Measurements from ENCODE around the gene P2RX6. TPM values are rescaled to one million over a fixed set of nuclear protein-coding genes. Genes with fewer than 3 reads are reported as not detected.
"Not testable (repeated sequence)": the region's sequence is repeated elsewhere in the genome, so short reads cannot be mapped to it uniquely, and the experiment has no call there.

P2RX6 gene
- 0.12 and 0.44 TPM in 2 replicates for total RNA-seq

DNA sequence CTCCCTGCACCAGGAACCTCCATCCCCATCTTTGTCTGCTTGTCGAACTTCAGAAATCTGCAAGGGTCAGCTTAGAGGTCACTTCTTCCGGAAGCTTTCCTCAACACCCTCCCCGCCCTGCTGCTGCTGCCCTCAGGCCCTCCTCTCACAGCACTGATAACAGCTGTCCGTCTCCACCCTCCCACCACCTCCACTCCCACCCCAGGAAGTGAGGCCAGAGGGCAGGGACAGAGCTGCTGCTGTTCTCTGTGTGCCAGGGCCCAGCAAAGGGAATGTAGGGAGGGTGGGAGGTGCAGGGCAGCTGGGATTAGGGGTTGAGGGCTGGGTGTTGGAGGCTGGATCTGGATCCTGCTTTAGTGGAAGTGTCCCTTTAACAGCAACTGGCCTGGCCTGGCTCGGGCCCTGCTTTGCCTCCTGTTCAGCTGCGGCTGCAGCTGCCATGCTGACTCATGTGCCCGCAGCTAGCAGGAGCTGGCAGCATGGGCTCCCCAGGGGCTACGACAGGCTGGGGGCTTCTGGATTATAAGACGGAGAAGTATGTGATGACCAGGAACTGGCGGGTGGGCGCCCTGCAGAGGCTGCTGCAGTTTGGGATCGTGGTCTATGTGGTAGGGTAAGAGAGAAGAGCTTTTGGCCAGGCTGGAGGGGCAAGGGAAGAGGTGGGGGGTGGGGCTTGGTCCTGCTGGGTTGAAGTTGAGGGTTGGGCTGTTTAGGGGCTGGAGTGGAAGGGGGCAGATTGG, at the start of gene P2RX6:
TSS of gene P2RX6 (plus strand) at position 440 of the 740 bp plus-strand sequence. CDS start at position 450, 10 bp downstream.
- intact Hi-C loops (cut with micrococcal nuclease) = loop anchor here (1.0 to 10.0 kb wide), 3 partner anchors 13 to 50 kb away; partner anchors contain the start of genes AIFM3, LZTR1 and THAP7

DNA sequence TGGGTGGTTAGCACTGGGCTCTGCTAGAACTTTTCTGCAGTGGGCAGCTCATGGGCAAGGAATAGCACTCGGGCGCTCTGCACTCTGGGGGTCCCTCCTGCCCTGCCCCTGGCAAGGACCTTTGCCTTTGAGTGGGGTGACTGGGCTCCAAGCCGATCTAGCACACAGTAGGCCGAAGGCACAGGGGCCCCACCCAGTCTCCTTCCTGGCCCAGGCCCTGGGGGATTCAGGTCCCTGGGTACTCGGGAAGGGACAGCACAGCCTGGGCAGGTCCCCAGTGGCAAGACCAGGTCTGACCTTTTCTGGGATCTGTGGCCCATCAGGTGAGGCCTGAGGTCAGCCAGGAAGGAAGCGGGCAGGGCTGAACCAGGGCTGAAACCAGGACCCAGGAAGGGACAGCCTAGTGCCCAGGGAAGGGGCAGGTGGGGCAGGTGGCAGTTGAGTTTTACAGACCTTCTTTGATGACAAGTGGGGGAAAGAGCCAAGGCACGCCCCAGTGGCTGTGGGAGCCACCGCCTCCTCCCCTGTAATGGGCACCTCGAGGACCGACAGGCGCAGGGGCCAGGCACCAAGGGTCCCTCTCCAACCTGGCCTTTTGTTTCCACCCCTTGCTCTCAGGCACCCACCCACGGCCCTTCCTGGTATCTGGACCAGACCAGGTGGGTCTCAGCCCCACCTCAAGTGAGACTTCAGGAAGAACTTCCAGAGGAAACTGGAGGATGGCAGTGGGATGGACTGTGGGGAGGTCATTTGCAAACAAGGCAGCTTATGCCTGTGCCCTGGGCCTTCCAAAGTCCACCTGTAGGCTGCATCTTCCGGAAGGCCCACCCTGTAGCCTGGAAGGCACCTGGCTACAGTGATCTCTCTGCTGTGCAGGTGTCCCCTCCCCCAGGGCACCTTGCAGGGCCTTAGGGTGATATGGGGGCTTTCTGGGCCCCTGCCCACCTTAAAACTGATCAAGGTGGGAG, 48.8 kb upstream of the P2RX6 start:
- intact Hi-C loops (cut with micrococcal nuclease) = loop anchor here (10.0 kb wide), 1 partner anchor 49 kb away; the partner anchor contains the start of gene P2RX6

DNA sequence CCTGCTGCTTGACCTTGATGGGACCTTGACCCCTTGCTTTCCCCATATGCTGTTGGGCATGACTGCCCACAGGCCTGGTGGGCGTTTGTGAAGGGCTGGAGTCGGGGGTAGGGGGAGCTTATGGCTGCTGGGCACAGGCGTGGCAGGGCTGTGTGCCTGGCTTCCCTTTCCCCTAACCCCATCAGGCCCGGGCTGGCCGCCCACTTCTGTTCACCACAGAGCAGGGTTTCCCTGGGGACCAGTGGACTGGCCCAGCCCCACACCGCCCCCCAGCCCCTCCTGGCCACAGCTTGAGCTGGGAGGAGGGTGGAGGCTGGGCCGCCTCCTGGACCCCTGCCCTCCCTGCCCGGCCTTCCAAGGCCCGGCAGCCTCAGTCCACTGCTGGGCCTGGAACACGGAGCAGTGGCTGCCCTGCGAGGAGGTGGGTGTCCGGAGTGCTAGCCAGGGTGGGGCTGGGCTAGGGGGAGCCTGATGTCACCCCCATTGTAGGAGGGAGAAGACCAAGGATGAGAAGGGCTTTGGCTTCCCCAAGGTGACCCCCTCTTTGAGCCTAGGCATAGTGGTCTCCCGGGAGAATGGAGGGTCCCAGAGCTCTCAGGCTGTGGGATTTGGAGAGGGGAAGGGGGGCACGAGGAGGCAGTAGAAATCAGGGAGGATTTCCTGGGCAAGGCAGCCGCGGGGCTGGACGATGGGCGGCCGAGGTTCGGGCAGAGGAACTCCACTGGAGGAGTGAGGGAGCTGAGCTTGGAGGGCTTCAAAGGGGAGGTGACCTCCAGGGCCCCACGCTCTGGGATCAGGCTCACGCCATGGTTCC, 47.9 kb upstream of the P2RX6 start, which contains the start of gene AIFM3:
TSS of gene AIFM3 (plus strand) at position 373 of the 814 bp plus-strand sequence. CDS start 690 bp downstream, outside the sequence.
- intact Hi-C loops (cut with micrococcal nuclease) = loop anchor here (10.0 kb wide), 1 partner anchor 48 kb away; the partner anchor contains the start of gene P2RX6

DNA sequence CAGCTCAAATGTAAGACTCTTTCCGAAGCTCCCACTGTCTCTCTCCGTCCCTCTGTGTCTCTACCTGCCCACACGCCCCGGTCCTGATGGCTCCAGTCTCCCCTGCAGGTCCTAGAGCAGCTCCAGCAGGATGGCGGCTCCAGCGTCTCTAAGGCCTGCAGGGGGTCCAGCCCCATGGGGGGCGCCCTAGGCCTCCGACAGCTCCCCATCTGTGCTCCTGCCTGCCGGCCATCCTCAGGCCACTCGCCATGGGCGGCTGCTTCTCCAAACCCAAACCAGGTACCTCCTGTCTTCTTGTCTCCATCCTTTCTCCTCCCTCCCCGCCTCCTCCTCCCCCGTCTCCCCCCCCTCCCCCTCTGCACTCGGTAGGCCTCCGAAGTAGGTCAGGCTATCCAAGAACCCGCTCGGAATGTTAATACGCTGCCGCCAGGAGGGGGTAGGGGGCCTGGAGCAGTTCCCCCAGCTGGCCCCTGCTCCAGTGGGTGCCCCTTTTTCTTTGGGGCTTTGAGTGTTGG, 47.2 kb upstream of the P2RX6 start:
- intact Hi-C loops (cut with micrococcal nuclease) = loop anchor here (10.0 kb wide), 1 partner anchor 47 kb away; the partner anchor contains the start of gene P2RX6

DNA sequence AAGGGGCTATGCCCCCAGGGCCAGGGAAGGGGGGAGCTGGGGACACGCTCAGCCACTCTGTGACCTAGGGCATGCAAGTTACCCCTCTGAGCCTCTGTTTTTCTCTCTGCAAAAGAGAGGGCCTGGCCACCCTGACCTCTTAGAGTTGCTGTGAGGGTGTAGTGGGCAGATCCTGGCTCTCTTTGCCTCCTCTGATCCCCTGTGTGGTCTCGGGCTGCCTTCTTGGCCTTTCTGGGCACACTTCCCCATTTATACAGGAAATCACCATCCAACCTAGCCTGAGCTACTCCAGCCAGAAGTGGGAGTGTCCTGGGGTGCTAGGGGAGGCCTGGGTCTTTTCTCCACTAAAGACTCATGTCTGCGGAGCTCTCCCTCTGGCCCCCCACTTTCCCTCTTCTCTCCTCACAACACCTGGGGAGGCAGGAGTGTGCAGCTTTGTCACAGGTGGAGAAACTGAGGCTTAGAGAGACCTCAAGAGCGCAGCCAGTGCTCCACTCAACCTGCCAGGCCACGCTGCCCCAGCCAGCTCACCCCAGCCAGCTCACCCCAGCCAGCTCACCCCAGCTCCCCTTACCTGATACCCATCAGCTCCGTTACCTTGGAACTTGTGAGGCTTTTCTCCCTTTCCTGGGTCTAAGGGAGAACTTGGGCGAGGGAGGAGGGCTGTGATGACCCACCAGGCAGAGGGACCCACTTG, 46.5 kb upstream of the P2RX6 start:
- intact Hi-C loops (cut with micrococcal nuclease) = loop anchor here (10.0 kb wide), 1 partner anchor 46 kb away; the partner anchor contains the start of gene P2RX6

DNA sequence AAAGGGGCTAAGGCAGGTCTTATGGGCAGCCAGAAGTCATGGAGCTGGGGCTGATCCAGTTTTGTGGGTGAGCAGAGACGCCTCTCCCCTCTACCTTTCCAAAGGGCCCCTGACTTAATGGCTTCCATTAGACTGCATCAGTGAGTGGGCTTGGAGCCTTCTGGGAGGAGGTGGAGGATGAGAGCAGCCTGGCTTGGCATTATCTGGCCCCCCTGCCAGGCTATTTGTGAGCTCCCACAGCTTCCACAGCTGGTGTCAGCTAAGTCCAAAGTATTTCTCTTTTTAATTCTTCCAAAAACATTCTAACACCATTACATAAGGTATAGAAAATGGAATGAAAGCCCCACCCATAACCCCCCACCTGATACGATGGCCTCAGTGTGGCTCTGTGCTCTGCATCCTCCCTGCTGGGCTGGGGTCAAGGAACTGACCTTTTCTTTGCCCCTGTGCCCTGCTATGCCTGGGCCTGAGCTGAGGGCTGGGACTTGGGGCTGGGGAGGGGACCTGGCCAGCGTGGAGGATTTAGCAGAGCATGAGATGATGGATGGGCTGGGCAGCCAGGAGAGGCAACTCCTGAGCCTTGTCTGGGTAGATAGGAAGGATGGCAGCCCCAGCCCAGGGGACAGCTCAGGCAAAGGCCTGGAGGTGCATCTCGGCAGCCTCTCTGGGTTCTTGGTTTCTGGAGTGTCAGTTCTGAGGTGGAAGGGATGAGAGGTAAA, 43.9 kb upstream of the P2RX6 start:
- intact Hi-C loops (cut with micrococcal nuclease) = no loop called here

DNA sequence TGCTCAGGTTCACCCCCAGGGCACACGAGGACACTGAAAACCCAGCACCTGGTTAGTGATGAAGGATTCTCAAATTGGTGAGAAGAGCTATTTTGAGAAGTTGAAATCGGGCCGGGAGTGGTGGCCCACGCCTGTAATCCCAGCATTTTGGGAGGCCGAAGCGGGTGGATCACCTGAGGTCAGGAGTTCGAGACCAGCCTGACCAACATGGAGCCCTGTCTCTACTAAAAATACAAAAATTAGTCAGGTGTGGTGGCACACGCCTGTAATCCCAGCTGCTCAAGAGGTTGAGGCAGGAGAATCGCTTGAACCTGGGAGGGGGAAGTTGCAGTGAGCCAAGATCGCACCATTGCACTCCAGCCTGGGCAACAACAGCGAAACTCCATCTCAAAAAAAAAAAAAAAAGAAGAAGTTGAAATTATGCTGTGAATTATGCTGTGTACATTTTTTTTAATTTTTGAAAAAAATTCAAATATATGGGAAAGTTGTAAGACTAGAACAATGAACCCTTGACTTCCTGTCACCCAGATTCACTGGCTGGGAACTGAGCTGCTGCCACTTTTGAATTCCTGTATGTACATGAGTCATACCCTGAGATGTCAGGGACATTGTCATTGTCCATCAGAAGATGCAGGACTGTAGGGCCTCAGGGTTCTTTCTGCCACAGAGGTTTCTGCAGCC, 42.8 kb upstream of the P2RX6 start:
- intact Hi-C loops (cut with micrococcal nuclease) = not testable (repeated sequence)

DNA sequence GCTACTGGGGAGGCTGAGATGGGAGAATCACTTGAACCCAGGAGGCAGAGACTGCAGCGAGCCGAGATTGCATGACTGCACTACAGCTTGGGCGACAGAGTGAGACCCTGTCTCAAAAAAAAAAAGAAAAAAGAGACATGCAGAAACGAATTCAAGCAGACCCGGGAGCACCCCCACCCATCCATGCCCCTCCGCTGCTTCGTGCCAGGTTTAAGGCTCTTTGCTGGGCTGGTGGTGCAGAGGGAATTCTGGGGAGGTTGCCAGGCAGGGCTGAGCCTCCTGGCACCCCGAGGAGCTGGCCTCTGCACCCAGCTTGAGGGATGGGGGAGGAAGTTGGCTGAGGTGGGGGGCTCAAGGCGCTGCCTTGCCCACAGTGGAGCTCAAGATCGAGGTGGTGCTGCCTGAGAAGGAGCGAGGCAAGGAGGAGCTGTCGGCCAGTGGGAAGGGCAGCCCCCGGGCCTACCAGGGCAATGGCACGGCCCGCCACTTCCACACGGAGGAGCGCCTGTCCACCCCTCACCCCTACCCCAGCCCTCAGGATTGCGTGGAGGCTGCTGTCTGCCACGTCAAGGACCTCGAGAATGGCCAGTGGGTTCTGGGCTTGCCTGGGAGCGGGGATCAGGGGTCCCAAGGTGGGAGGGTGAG, 41.9 kb upstream of the P2RX6 start:
- intact Hi-C loops (cut with micrococcal nuclease) = no loop called here

DNA sequence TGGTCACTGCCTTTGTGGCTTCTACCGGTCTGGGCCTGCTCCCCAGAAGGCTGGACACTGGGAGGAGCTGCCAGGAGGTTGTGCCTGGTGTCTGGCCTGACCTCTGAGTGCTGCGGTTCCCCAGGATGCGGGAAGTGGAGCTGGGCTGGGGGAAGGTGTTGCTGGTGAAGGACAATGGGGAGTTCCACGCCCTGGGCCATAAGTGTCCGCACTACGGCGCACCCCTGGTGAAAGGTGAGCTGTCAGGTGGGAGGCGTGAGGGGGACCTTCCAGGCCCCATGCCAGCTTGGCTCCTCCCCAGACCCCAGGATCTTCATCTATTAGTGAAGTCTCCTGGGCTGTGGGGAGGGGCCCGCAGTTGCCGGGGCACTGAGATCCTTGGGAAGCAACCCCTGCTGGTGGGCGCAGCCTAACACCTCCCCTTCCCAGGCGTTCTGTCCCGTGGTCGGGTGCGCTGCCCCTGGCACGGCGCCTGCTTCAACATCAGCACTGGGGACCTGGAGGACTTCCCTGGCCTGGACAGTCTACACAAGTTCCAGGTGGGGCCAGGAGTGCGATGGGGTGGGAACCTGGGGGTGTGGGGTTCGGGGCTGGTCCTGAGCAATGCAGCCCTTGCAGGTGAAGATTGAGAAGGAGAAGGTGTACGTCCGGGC, 41.2 kb upstream of the P2RX6 start:
- intact Hi-C loops (cut with micrococcal nuclease) = no loop called here

DNA sequence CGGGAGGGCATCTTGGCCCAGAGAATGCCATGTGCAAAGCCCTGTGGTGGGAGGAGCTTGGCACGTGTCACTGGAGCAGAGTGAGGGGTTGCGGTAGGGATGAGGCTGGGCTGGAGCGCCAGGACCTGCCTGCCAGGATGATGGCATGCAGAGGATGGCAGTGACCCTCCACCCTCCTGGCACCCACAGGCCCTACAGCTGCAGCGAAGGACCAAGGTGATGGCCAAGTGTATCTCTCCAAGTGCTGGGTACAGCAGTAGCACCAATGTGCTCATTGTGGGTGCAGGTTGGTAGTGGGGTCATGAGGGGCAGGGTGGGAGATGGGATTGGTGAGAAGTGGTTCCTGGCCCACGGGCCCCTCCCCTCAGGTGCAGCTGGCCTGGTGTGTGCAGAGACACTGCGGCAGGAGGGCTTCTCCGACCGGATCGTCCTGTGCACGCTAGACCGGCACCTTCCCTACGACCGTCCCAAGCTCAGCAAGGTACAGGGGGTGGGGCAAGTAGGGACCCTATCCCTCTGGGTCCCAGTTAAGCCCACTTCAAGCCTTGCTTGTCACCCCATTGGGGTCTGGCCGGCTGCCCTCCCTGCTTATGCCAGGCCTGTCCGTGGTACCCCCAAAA, 40.5 kb upstream of the P2RX6 start:
- intact Hi-C loops (cut with micrococcal nuclease) = no loop called here

DNA sequence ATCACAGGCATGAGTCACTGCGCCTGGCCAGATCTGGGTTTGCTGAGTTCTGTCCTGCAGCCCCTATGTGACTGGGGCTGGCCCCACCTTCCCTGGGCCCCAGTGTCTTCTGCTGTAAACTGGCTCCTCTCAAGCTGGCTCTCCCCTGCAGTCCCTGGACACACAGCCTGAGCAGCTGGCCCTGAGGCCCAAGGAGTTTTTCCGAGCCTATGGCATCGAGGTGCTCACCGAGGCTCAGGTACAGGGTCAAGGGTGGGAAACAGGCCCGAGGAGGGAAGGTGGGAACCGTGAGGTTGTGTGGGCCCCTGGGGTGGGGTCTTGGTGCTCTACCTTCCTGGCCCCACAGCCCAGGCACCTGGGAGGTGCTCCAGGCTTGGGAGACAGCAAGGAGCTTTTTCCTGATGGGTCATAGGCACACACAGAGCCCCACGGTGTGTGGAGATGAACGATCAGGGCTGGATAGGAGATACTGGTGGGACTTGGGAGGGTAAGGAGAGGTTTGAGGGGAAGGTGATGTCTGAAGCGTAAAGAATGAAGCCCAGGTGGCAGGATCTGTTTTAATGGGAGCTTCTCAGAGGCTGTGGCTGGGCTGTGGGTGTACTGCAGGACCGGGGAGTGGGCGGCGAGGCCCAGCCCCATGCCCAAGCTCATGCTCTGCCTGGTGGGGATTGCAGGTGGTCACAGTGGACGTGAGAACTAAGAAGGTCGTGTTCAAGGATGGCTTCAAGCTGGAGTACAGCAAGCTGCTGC, 39.2 kb upstream of the P2RX6 start:
- intact Hi-C loops (cut with micrococcal nuclease) = no loop called here

DNA sequence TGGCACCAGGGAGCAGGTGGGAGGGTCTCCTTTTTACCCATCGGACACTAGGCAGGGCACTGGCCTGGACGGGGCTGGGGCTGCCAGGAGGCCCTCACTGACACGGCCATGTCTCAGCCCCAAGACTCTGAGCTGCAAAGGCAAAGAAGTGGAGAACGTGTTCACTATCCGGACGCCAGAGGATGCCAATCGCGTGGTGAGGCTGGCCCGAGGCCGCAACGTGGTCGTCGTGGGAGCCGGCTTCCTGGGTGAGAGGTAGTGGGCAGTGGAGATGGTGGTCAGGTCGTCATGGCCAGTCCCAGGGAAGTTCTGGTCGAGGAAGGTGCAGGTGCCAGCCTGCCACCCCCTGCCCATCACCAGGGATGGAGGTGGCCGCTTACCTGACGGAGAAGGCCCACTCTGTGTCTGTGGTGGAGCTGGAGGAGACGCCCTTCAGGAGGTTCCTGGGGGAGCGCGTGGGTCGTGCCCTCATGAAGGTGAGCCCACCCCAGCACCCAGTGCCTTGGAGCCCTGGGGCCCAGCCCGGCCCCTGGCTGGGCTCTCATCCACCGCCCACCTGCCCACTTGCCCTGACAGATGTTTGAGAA, 38.6 kb upstream of the P2RX6 start:
- intact Hi-C loops (cut with micrococcal nuclease) = no loop called here

DNA sequence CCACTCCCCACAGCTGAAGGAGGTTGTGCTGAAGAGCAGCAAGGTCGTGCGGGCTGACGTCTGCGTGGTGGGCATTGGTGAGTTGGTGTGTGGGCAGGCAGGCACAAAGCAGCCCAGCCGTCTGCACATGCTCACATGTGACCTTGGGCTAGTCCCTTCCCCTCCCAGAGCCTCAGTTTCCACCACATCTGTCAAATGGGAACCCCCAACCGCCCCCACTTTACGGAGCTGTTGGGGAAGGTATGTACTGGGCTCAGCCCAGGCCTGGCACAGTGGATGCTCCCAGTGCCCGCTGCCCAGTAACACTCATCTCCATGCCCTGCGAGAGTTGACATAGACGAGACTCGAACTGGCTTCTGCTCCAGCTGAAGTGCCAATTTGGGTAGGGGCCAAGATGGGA, 37.9 kb upstream of the P2RX6 start:
- intact Hi-C loops (cut with micrococcal nuclease) = no loop called here

DNA sequence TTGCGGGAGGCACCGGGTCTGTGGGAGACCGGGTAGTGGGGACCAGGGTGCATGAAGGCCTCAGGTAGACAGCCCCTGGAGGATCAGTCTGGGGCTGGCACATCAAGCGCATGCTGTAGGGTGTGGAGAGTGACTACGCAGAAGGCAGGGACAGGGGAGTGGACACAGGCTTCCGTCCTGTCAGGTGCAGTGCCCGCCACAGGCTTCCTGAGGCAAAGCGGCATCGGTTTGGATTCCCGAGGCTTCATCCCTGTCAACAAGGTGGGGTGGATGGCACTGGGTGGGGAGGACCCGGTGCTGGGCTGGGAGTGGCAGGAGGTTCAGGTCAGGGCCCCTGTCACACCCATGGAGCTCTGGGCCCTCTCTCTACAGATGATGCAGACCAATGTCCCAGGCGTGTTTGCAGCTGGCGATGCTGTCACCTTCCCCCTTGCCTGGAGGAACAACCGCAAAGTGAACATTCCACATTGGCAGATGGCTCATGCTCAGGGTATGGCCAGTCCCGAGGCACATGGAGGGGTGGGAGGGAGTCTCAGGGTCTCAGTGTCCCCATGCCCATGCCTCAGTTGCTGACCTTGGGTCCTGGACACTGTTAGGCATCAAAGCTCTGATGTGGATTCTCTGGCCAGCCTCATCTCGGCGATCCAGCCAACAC, 37.3 kb upstream of the P2RX6 start:
- intact Hi-C loops (cut with micrococcal nuclease) = no loop called here

DNA sequence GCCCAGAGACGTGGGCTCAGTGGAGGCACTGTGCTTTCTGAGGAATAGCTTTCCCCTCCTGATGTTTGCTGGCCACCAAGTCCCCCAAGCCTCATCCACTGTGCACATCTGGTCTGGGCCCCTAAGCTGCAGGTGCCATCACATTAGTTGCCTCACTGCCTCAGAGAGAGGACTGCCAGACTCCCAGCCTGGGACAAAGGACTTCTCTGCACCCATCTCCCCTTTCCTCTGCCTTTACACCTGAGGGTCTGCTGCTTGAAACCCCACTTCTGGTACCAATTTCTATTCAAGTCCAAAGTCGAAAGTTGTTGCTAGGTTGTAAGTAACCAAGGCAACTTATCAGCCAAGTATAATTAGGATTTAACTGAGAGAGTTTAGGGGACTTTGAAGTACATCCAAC, 36.5 kb upstream of the P2RX6 start:
- intact Hi-C loops (cut with micrococcal nuclease) = no loop called here

Data from T-helper 1 cell treated with Interleukin-12 subunit alpha and Interleukin-12 subunit beta and Interleukin-4 antibody, amounts not matched to agents 30 ng/mL and 1 ng/mL, for 36 hours (primary cell).